Measurements from ENCODE around the gene STPG3. TPM values are rescaled to one million over a fixed set of nuclear protein-coding genes. Genes with fewer than 3 reads are reported as not detected.

The STPG3 gene
- total and polyA plus RNA-seq, 10 donors: not detected

GRCh38 chr9:137293482-137294090 is 42.5 kb downstream of the STPG3 start:
- Histone ChIP-seq H3K27me3 (replicated peaks in 1 of 7) (peaks cover 2 to 61% (median 27%) of the 10 kb centered on the region in 7 donors), H3K9me3 (peaks cover 0 to 5% (median 0%) of the 10 kb centered on the region in 8 donors), H3K4me1 (peaks cover 16 to 46% (median 34%) of the 10 kb centered on the region in 6 donors), H3K36me3 (no peaks in the 10 kb centered on the region), H3K27ac (no peak overlapping the region), H3K4me3 (no peak overlapping the region)
- TF ChIP-seq POLR2AphosphoS5 (IDR thresholded peaks at IDR 0.05): no peak
- TF ChIP-seq POLR2A (IDR thresholded peaks at IDR 0.05): no peak
- TF ChIP-seq CTCF (IDR thresholded peaks at IDR 0.05 in 8 of 11, conservative IDR thresholded peaks at IDR 0.05 in 3 of 11): no peak
- WGBS, 5 donors: 80 to 85% (median 84%) methylated on average over 29 of the region's 29 CpGs
- DNase-seq: no peak
- intact Hi-C loops (cut with DNase I; ENCODE audit: low total_unique reads): loop anchor here (10.0 kb wide), 1 partner anchor 231 kb away; no protein-coding TSS in a partner anchor

GRCh38 chr9:137294091-137294680 is 43.1 kb downstream of the STPG3 start:
- Histone ChIP-seq H3K9me3 (peaks cover 0 to 5% (median 0%) of the 10 kb centered on the region in 8 donors), H3K27ac (no peak overlapping the region), H3K4me3 (no peak overlapping the region), H3K4me1 (peaks cover 16 to 52% (median 37%) of the 10 kb centered on the region in 6 donors), H3K27me3 (replicated peaks in 1 of 7) (peaks cover 2 to 67% (median 33%) of the 10 kb centered on the region in 7 donors), H3K36me3 (no peaks in the 10 kb centered on the region)
- WGBS, 5 donors: 29 to 44% (median 34%) methylated on average over 11 of the region's 11 CpGs
- no peak for DNase-seq
- intact Hi-C loops (cut with DNase I; ENCODE audit: low total_unique reads): loop anchor here (10.0 kb wide), 1 partner anchor 231 kb away; no protein-coding TSS in a partner anchor
- TF ChIP-seq CTCF (IDR thresholded peaks at IDR 0.05 in 8 of 11, conservative IDR thresholded peaks at IDR 0.05 in 3 of 11): no peak

- intact Hi-C loops (cut with DNase I; ENCODE audit: low total_unique reads): loop anchor here (5.0 to 10.0 kb wide), 2 partner anchors 113 to 230 kb away; no protein-coding TSS in a partner anchor
- peak overlapping the region in 7 of 8 donors; percentile 24 to 75 (median 41) for H3K4me3 ChIP-seq
- H3K4me1 ChIP-seq: peaks cover 16 to 58% (median 42%) of the 10 kb centered on the region in 6 donors
- WGBS, 5 donors: 16 to 23% (median 18%) methylated on average over 17 to 35 of the region's 35 CpGs
- no peak for DNase-seq
- H3K27ac ChIP-seq: peak overlapping the region in 1 of 8 donors; percentile 5
- peaks cover 2 to 73% (median 39%) of the 10 kb centered on the region in 7 donors for H3K27me3 ChIP-seq (replicated peaks in 1 of 7)
- TF ChIP-seq POLR2AphosphoS5 (IDR thresholded peaks at IDR 0.05): no peak
- TF ChIP-seq CTCF (IDR thresholded peaks at IDR 0.05 in 8 of 11, conservative IDR thresholded peaks at IDR 0.05 in 3 of 11): peak in 1 of 11 experiments; percentile 22
- no peak for TF ChIP-seq POLR2A (IDR thresholded peaks at IDR 0.05)
- peaks cover 0 to 5% (median 0%) of the 10 kb centered on the region in 8 donors for H3K9me3 ChIP-seq
- H3K36me3 ChIP-seq: no peaks in the 10 kb centered on the region
These were observed 43.7 kb downstream of the STPG3 start for GRCh38 chr9:137294681-137295237.

Measured in spleen (tissue), 11 donors.